GM12892 (cell line): ENCODE measurements around the gene YEATS4.

Source experiments
- POLR2A ChIP-seq: IDR thresholded peaks from 2 replicates; pipeline ENCODE4 v1.6.1; 2011; ENCODE audit warnings: low read depth, low read length, control low read depth
- POLR2AphosphoS5 ChIP-seq: IDR thresholded peaks from 2 replicates; pipeline ENCODE4 v1.6.1; 2011; ENCODE audit warnings: low read depth, low read length, control low read depth

DNA sequence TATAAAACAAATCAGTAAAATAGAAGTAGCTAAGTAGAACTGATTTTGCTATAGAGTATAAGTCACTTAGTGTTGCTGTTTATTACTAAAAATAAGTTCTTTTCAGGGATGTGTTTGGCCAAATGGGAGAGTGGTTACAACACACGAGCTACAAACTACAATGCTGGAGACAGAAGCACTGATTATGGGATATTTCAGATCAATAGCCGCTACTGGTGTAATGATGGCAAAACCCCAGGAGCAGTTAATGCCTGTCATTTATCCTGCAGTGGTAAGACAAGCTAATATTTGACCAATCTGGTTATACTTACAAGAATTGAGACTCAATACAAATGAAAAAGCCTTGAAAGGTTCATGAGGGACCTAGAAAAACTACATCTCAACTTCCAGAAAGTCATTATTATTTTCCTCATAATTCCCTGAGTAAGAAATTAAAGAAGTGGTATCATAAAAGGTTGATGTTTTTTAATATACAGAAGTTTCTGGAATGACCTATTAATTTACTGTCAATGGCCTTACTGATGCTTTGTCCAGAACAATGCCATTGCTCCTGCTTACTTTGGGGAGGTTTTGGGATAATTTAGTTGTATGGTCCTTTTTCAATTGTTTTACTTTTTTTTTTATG is 9.4 kb upstream of the YEATS4 start:
- TF ChIP-seq POLR2A (no peak), POLR2AphosphoS5 (no peak)
